GM12878 (cell line): Measurements from ENCODE around the gene AIRE. TPM values are rescaled to one million over a fixed set of nuclear protein-coding genes. Genes with fewer than 3 reads are reported as not detected.

Experiments
- ATAC-seq: fragments of 200-7000 bp; cut with Tn5 transposase; 3 replicates; pipeline ENCODE4 v1.9.1; 2020; ENCODE audit warnings: mild to moderate bottlenecking, moderate library complexity
- BruUV-seq: library from RNA; stranded (reverse); fragments of 400-500 nt; replicated peaks from 2 replicates; lab custom pipeline; 2021; lab: Mats Ljungman, UMichigan
- CTCF ChIA-PET: fragments of 300-600 bp; sonication (Branson Sonifier 250); formaldehyde crosslinking; extraction: SDS; loops from one replicate; lab custom pipeline; 2021; ENCODE audit warnings: inconsistent platforms; lab: Yijun Ruan, JAX
- POLR2A ChIA-PET: fragments of 350-600 bp; formaldehyde crosslinking; extraction: SDS; loops from one replicate; lab custom pipeline; 2021; ENCODE audit warnings: inconsistent platforms; lab: Charles Lee
- RAD21 ChIA-PET: fragments of 300-600 bp; sonication (Branson Sonifier 250); formaldehyde crosslinking; loops from one replicate; lab custom pipeline; 2023; ENCODE audit warnings: antibody characterized with exemption; ENCODE audit not compliant: unreplicated experiment; lab: Charles Lee
- SMC1A ChIA-PET: fragments of 300-600 bp; sonication (Branson Sonifier 250); formaldehyde crosslinking; loops from one replicate; lab custom pipeline; 2023; ENCODE audit not compliant: unreplicated experiment, uncharacterized antibody; lab: Charles Lee
- DNase-seq: peaks from one replicate; pipeline ENCODE4 v3.0.0-alpha.2; 2011; ENCODE audit warnings: low read depth, low spot score
- FAIRE-seq: peaks from 3 replicates; lab custom pipeline; 2011; peaks lifted over from hg19 to GRCh38; lab: Jason Lieb, UNC
- H2AFZ ChIP-seq: 2 replicates; pipeline ENCODE4 v1.6.0; 2011; ENCODE audit warnings: low read depth, low read length, control low read depth; ENCODE audit not compliant: control insufficient read depth
- H3K27ac ChIP-seq: 2 replicates; pipeline ENCODE4 v1.5.1; 2011; ENCODE audit warnings: control low read depth; ENCODE audit not compliant: control insufficient read depth, insufficient read depth
- H3K27me3 ChIP-seq, 2 experiments: replicated peaks in 1 of 2; 2 replicates each; pipeline versions ENCODE4 v1.6.0 to v1.6.1; 2011; ENCODE audit warnings: low read length in 1 of 2; ENCODE audit not compliant: control insufficient read depth in 2 of 2, insufficient read depth in 2 of 2
- H3K36me3 ChIP-seq, 2 experiments: 2 replicates each; pipeline ENCODE4 v1.5.1; 2011; ENCODE audit warnings: low read length in 1 of 2; ENCODE audit not compliant: control insufficient read depth in 2 of 2, insufficient read depth in 2 of 2
- H3K4me1 ChIP-seq: 2 replicates; pipeline ENCODE4 v1.6.1; 2011; ENCODE audit warnings: mild to moderate bottlenecking, low read length, moderate library complexity, mixed read lengths; ENCODE audit not compliant: control insufficient read depth, insufficient read depth
- H3K4me2 ChIP-seq: 2 replicates; pipeline ENCODE4 v1.6.0; 2011; ENCODE audit warnings: control low read depth; ENCODE audit not compliant: control insufficient read depth, insufficient read depth
- H3K4me3 ChIP-seq: fragments of 200-600 bp; sonication (generic); 2 replicates; pipeline ENCODE4 v1.5.1; 2016
- H3K79me2 ChIP-seq: 2 replicates; pipeline ENCODE4 v1.6.0; 2011; ENCODE audit warnings: low read length; ENCODE audit not compliant: control insufficient read depth, insufficient read depth
- H3K9ac ChIP-seq: 2 replicates; pipeline ENCODE4 v1.8.0; 2011; ENCODE audit warnings: low read length, control low read depth, mixed read lengths; ENCODE audit not compliant: control insufficient read depth, insufficient read depth
- H3K9me3 ChIP-seq: replicated peaks from 3 replicates; pipeline ENCODE4 v1.5.1; 2011; ENCODE audit warnings: mild to moderate bottlenecking, low read length; ENCODE audit not compliant: control insufficient read depth, insufficient read depth
- H4K20me1 ChIP-seq: 2 replicates; pipeline ENCODE4 v1.6.0; 2011; ENCODE audit not compliant: control insufficient read depth, insufficient read depth
- ATF2 ChIP-seq: IDR thresholded peaks from 2 replicates; pipeline ENCODE4 v1.6.1; 2012; ENCODE audit warnings: low read length, inconsistent platforms
- CHD1 ChIP-seq: IDR thresholded peaks from 2 replicates; pipeline ENCODE4 v1.6.1; 2012; ENCODE audit warnings: low read depth, low read length, improper control_type of control experiment
- CHD2 ChIP-seq: IDR thresholded peaks from 2 replicates; pipeline ENCODE4 v1.6.1; 2011; ENCODE audit warnings: low read depth, low read length, improper control_type of control experiment, borderline replicate concordance
- E2F8 ChIP-seq: fragments of 450-650 bp; IDR thresholded peaks from 2 replicates; pipeline ENCODE4 v1.6.1; 2018; ENCODE audit warnings: mild to moderate bottlenecking, low read depth, moderate library complexity; ENCODE audit not compliant: partially characterized antibody
- EP300 ChIP-seq, 2 experiments: fragments of 150-350 bp in 1 of 2; IDR thresholded peaks; 2 replicates each; pipeline ENCODE4 v1.6.1; 2011 to 2012; ENCODE audit warnings: low read depth in 2 of 2, low read length in 2 of 2, borderline replicate concordance in 1 of 2, improper control_type of control experiment in 1 of 2, inconsistent platforms in 1 of 2; ENCODE audit not compliant: control insufficient read depth in 1 of 2
- HDAC6 ChIP-seq: fragments of 200-600 bp; sonication (generic); IDR thresholded peaks from one replicate; pipeline ENCODE4 v1.8.0; 2017; ENCODE audit warnings: antibody characterized with exemption; ENCODE audit not compliant: unreplicated experiment
- MYC ChIP-seq: IDR thresholded peaks from 2 replicates; pipeline ENCODE4 v1.6.1; 2011; ENCODE audit warnings: mild to moderate bottlenecking, low read length, moderate library complexity, inconsistent platforms; ENCODE audit not compliant: insufficient read depth, insufficient replicate concordance, insufficient read length, severe bottlenecking
- NFXL1 ChIP-seq: fragments of 450-650 bp; IDR thresholded peaks from 2 replicates; pipeline ENCODE4 v1.6.1; 2017; ENCODE audit warnings: antibody characterized with exemption, mild to moderate bottlenecking, borderline replicate concordance
- NKRF ChIP-seq: fragments of 450-650 bp; conservative IDR thresholded peaks from 2 replicates; pipeline ENCODE4 v1.6.1; 2017; ENCODE audit warnings: mild to moderate bottlenecking, moderate library complexity
- RAD51 ChIP-seq: fragments of 450-650 bp; IDR thresholded peaks from 2 replicates; pipeline ENCODE4 v1.6.1; 2016; ENCODE audit warnings: moderate library complexity, mild to moderate bottlenecking, inconsistent platforms
- RUNX3 ChIP-seq: IDR thresholded peaks from 2 replicates; pipeline ENCODE4 v1.6.1; 2012; ENCODE audit warnings: low read length, inconsistent platforms
- SREBF2 ChIP-seq: IDR thresholded peaks from 2 replicates; pipeline ENCODE4 v1.6.1; 2012; ENCODE audit warnings: mild to moderate bottlenecking, low read length
- SUPT20H ChIP-seq: IDR thresholded peaks from 2 replicates; pipeline ENCODE4 v1.6.1; 2011; ENCODE audit warnings: low read depth, mild to moderate bottlenecking, low read length, moderate library complexity, borderline replicate concordance; ENCODE audit not compliant: control insufficient read depth
- YY1 ChIP-seq: IDR thresholded peaks from 2 replicates; pipeline ENCODE4 v1.6.1; 2011; ENCODE audit warnings: low read depth, mild to moderate bottlenecking, low read length
- ZBTB4 ChIP-seq: fragments of 450-650 bp; formaldehyde crosslinking; IDR thresholded peaks from 2 replicates; pipeline ENCODE4 v1.4.0; 2022; ENCODE audit warnings: mild to moderate bottlenecking, moderate library complexity
- WGBS: methylation state at CpG from one replicate; pipeline ENCODE4 v1.1.6; 2016; ENCODE audit warnings: low lambda C conversion rate; ENCODE audit not compliant: insufficient replicate concordance, insufficient coverage; ENCODE audit errors: missing lambda C conversion rate; 5-methylcytosine and 5-hydroxymethylcytosine counted together
- in situ Hi-C: fragments of 300-500 bp; cut with MboI; formaldehyde crosslinking; loops from 9 replicates; pipeline ENCODE4 v1.14.3; 2018; ENCODE audit warnings: mixed read lengths
- intact Hi-C: fragments of 100-400 bp; cut with micrococcal nuclease; formaldehyde crosslinking; loops from one replicate; pipeline ENCODE4 v1.14.2; 2022; ENCODE audit not compliant: unreplicated experiment
- polyA plus RNA-seq, 11 experiments: library from polyadenylated mRNA; depleted of rRNA in 4 of 11; unstranded in 6 of 11; stranded (reverse) in 5 of 11; fragments of >200 nt; fragmentation: Nextera tagmentation in 4 of 11; fragmentation: Illumina TruSeq in 1 of 11; extraction: Ambion mirVana in 4 of 11; extraction: Trizol in 1 of 11; gene quantifications; 1 replicate in 1 of 11; 2 replicates in 10 of 11; pipeline versions ENCODE4 v1.2.1 to v1.2.3, GENCODE V29; 2011 to 2016; ENCODE audit warnings: inconsistent platforms in 2 of 11, missing spikeins in 2 of 11, low read depth in 1 of 11
- total RNA-seq, 4 experiments: library from RNA; depleted of rRNA in 3 of 4; stranded (reverse); fragments of >200 nt in 3 of 4; fragmentation: Illumina TruSeq in 1 of 4; extraction: Trizol in 1 of 4; gene quantifications; 2 replicates each; pipeline versions ENCODE4 v1.2.1 to v1.2.3, GENCODE V29; 2013 to 2021

AIRE gene
- total and polyA plus RNA-seq, 10 of the 15 experiments (the other 5 are each of a cell fraction or from before 2014, with no cell fraction given), result 0.05 to 0.10 TPM; not detected in 8

- 74% methylated on average over 9 of the region's 11 CpGs for WGBS
- in situ Hi-C loops (no loop called here), intact Hi-C loops (no loop called here)
- H3K4me2 ChIP-seq, result no peak overlapping the region
- SMC1A ChIA-PET, result no interaction called here
- POLR2A ChIA-PET, result no interaction called here
- BruUV-seq, result no TSS peak
- ATAC-seq (no peak), FAIRE-seq (no peak), DNase-seq (no peak)
- RAD21 ChIA-PET, result no interaction called here
- no peaks in the 10 kb centered on the region for H3K9me3 ChIP-seq
- no peak overlapping the region for H3K9ac ChIP-seq
- CTCF ChIA-PET, result no interaction called here
- no peak overlapping the region for H3K27ac ChIP-seq
- no peaks in the 10 kb centered on the region for H3K36me3 ChIP-seq
- no peak overlapping the region for H2AFZ ChIP-seq
- H3K79me2 ChIP-seq, result no peaks in the 10 kb centered on the region
- no peaks in the 10 kb centered on the region for H4K20me1 ChIP-seq
- H3K4me3 ChIP-seq, result no peak overlapping the region
- H3K27me3 ChIP-seq, result no peaks in the 10 kb centered on the region; a peak in 1 of 4 replicates
- H3K4me1 ChIP-seq, result no peaks in the 10 kb centered on the region
- TF ChIP-seq RUNX3 (no peak), E2F8 (no peak), CHD2 (no peak), SUPT20H (no peak), CHD1 (no peak), HDAC6 (no peak), RAD51 (no peak), SREBF2 (no peak), ATF2 (no peak), NKRF (no peak), NFXL1 (no peak), EP300 (IDR thresholded peaks at IDR 0.05; ENCODE audit: borderline replicate concordance in 1 of 2, control insufficient read depth in 1 of 2, low read depth in 2 of 2, low read length in 2 of 2) (no peak), ZBTB4 (CRISPR knock-in tag) (no peak), MYC (no peak), YY1 (no peak)
Measured at GRCh38 chr21:44255511-44255981, 30.1 kb upstream of the AIRE start.
